NCI-H526 (cell line): ENCODE measurements around the gene RENBP.

Experiments
- DNase-seq, 2 experiments: peaks; one replicate each; lab custom pipeline; 2025; lab: John Stamatoyannopoulos, UW

Gene RENBP

DNA sequence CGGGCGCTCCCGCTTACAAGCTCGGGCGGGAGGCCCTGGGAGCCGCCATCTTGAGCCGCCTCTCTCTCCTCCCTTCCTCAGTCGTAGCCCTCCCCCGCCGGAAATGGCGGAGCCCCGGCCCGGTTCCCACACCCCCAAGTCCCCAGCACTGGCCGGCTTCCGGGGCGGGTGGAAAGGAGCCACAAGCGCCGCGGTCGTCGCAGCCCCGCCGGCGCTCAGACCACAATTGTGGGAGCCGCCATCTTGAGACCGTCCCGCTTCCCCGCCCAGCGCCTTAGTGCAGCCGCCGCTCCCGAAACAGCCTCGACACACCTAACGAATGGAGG lies 26.6 kb upstream of the RENBP start:
- DNase-seq = peak; percentile 53 to 85

DNA sequence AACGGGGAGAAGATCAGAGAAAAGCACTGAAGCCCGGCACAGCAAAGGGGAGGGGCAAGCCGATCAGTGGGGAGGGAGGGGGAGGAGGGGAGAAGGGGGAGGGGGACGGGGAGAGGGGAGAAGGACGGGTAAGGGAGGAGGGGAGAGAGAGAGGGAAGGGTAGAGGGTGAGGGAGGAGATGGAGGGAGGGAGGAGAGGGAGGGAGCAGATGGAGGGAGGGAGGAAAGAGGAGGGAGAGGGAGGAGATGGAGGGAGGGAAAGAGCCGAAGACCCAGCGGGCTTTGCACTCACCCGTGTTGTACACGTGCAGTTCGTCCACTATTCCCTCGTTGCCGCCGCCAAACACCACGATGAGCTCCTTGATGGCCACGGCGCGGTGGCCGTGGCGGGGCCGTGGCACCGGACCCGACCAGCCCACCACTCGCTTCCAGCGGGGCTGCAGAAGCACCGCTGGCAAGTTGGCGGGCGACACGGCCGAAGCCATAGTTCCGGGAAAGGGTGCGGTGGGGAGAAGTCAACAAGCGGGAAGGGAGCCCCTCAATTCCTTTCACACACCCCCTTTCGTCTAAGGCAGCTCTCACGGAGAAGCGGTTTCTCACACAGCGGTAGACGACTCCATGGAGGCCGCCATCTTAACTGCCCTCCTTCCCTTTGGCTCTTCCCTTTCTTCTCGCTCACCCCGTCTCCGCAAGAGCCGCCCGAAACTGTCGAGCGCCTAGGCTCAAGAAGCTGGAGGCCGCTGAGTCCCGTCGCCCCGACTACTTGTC lies 26.1 kb upstream of the RENBP start:
- peak; percentile 49 to 58 for DNase-seq

DNA sequence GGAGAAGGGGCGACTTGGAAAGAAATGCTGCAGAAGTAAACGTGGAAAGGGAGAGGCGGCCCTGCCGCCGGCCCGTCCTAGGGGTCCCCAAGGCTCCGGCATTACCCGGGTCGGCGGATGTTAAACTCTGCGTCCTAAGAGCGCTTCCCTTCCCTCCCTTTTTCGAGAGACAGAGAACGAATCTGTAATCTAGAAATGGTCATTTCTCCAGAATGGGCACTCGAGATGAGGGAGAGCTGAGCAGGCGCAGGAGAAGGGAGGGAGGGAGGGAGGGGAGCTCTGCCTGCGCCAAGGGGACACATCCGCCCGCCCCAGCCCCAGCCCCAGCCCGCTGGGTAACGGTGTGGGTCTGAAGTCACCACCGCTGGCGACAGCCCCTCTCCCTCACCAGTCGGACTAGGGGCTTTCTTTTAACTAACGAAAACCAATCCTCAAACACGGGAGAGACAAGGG lies 25.5 kb upstream of the RENBP start:
- no peak for DNase-seq

DNA sequence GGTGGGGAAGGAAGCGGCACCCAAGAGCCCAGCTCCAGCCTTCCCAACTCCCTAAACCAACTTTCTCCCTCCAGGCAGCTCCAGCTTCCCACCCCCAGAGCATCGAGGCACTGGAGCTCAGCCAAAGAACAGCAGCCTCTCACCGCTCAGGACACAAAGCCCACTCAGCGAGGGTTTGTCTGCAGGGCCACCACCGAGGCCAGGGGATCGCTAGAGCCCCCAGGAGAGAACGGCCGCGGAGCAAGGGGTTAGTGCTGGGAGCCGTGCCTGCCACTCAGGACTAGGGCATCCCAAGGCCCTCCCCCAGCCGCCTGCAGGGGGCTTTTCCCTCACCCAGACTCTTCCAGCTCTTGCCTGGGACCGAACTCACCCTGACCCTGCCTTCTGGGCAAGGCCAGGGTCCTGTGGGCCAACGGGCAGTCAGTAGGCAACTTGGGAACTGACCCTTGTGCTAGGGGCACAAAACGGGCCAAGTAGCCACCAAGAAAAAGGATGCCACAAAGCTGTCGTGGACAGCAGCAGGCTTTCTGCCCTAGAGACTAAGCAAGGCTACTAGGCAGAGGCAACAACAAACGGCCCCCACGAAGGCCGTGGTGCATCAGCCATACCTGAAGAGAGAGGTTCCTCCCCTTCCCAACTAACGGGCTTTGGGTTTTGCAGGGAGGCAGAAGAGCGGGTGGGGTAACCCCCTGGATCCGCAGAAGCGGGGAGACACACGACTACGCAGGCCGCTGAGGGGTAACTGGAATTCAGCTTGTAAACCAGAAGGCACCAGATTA lies 24.9 kb upstream of the RENBP start:
- DNase-seq = peak in 1 of 2 experiments; percentile 38

DNA sequence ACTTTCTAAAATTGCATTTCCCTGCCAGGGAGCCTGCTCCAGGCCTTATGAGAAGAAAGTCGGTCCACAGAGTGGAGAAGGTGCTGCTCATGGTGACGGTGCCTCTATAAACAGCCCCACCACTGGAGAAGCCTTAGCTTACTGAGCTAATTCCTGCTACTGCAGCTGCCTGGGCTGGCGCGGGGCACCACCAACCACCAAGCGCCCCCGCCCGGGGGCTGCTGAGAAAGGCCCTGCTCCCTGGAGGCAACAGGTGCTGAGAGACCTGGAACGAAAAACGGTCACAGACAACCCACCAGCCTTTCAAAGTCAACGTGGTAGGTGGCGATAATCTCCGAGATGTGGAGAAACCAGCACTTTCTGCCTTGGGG lies 24.3 kb upstream of the RENBP start:
- peak; percentile 18 to 74 for DNase-seq

DNA sequence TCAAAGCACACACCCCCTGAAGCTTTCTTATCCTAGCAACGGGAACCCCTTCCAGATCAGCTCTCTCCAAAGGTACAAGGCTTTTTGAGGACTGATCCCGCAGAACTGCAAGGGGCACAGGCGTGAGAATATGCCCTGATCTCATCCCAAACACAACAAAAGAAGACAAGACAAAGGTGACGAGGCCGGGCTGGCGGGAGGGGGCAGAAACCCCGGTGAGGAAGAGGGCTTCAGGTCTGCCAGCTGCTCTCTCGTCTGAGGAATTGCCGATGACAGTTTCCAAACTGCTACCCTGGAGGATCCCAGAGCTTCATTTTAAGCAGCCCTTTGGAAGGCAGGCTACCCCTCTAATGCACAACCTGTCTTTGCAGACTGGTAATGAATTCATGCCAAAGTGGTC lies 23.8 kb upstream of the RENBP start:
- no peak for DNase-seq

DNA sequence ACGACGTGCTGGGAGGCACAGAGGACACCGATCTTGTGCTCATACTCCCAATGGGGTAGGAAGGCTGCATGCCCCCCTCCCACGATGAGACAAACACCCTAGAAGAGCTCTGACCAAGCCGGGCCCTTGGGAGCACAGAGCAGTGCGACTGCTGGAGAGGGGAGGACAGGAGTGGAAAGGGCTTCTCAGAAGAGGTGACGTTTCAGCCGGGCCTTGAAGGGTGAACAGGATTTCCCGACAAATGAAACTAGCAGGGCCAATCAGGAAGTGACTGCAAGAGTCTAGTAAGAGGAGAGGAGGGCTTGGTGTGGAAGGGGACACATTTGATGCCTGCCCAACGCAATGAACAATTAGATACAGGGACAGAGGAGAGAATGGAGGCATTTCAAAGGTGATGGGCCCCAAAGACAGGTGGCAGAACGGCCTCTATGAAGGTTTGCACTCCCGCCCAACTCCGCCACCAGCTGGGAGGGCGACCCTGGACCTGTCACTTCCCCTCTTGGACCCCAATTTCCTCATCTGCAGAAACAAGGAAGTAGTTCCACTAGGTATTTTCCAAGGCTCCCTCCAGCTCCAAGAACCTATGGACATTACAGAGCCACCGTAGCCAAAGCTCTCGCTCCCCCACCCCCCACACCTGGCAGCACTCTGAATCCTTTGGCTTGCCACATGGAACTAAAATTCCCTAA lies 23.2 kb upstream of the RENBP start:
- DNase-seq = no peak

DNA sequence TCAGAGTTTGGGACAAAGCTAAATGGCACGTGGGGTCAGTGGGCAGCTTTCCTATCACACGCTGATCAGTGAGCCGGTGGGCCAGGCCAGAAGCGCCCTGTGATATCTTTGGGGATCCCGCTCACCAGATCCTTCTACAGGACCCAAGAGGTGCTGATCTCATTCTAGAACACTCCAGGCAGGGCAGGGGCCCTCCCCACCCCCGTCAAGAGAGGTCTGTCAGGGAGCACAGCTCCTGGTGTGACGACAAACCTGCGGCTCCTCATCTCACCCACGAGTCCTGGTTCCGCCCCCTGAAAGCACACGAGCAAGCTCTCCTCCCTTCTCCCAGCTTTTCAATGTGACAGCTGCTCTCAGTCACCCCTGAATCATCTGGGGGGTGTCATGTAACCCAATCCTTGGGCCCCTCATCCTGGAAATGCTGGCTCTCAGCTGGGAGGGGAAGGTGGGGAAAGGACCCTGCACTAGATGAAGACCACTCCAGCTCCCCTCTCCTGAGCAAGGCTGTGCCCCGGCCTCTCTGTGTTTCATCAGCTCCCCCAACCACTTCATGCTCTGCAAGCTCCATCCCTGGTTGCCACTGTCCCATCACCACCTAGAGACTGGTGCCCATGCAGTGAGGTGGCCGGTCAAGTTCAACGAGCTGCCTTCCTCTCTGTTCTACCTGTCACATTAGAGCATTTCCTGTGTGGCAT lies 22.5 kb upstream of the RENBP start:
- DNase-seq = no peak

DNA sequence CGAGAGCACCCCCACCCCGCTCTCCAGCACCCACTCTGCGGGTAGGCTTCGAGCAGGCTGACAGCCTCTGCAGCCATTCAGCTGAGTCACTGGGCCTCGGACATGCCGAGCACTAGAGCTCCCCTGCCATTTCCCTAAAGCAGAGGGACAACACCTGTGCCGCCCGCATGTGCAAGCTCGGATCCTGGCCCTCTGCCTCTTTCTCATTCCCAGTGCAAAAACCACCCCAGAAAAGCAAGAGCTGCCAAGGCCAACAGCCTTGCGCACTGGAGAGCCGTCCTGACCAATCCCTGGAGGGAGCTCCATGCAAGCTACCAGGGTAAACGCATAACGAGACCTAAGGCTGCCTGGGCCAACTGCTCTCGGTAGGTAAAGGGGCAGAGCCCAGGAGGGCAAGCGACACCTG lies 21.8 kb upstream of the RENBP start:
- DNase-seq = no peak

DNA sequence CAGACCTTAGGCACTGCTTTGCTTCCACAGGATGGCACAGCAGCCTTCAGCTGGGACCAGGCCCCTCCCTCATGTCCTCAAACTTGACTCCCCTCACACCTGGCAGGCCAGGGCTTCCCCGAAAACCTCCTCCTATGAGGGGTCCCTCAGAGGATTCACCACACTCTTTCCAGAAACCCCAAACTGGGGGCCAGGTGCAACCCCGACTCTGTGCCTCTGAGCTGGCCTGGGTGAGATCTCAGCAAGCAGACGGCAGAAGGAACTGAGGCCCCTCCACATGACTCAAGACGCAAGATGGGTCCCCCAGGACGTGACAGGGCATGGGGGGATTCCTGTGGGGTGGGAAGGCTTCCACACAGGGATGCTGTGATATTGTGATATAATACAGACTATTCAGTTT lies 21.0 kb upstream of the RENBP start:
- no peak for DNase-seq

DNA sequence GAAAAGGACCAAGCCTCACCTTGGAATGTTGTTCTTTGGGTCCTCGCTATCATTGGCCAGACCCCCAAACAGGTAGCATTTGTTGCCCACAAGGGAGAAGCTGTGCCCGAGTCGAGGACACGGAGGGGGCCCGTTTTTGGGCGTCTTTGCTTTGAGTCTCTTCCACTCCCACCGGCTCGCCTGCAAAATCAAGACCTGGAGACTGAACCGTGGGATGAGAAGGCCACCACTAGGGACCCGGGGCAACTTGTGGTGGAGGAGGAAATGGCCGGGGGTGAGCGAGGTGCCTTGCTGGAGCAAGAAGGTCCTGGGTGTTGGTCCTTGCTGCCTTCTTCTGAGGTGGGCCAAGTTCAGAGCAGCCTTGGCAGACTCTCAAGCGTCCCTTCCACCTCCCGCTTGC lies 19.7 kb upstream of the RENBP start:
- no peak for DNase-seq

DNA sequence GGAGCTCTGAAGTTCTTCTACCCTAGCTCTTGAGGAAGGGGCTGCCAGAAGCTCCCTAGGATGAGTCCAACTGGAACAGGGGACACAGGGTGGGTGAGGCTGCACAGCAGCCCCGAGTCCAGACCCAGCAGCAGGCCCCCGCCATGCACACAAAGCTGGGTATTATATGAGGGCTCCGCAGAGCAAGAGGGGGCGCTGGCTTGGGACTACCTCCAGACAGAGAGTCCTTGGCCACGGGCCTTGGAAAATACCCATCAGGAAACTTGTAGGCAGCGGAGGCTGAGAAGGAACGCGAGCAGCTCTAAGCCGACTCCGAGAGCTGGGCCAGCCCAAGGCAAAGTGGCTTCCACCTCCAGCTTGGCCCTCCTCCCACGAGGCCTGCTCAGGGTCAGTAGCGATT lies 19.1 kb upstream of the RENBP start:
- no peak for DNase-seq

DNA sequence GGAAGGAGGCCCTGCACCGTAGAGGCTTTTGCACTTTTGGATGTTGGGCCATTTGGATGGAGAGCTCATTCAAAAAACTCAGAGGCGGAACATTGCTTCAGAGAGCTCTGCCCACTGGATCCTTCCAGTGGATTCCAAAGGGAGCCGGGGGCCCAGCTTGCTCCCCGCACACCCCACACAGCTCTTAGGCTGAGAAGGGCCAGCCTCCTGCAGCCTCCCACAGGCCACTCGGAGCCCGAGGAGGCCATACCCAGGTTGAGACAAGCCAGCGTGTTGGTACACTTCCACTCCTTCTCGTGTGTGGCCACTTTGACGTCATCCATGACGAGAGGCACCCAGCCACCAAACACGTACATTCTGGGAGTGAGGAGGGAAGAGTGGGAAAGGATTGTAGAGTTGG lies 16.8 kb upstream of the RENBP start:
- no peak for DNase-seq

DNA sequence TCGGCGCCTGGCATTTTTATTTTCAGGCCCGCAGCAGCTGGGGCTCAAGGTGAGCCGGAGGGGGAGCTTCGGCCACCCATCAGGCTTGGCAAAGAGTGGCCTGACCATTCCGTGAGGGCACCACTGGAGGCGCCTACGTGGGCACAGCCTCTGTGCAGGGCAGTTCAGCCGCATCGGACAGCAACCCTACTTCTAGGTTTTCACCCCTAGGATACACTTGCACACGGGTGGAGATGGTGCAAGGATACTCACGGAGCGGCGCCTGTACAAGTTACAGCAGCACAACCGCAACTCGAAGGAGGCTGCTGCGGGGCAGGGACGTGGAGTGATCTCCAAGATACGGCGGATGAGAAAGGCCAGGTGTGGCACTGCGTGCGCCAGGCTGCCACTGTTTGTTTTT lies 16.3 kb upstream of the RENBP start:
- DNase-seq = no peak

DNA sequence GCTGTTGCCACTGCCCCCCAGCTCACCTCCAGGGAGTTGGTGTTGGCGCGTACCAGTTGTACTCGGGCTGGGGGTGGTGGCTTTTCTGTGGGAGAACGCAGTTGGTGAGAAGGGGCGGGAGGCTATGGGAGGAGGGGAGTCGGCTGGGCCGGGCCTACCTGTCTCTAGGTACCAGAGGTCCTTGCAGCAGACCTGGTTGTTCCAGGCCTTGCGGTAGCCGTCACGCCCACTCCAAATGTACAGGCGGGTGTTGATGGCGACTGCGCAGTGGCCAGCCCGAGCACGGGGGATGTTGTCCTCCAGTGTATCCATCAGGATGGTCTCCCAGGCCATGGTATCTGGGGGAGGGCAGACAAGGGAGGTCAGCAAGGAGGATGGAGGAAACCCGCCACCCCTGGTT lies 15.6 kb upstream of the RENBP start:
- DNase-seq = no peak

DNA sequence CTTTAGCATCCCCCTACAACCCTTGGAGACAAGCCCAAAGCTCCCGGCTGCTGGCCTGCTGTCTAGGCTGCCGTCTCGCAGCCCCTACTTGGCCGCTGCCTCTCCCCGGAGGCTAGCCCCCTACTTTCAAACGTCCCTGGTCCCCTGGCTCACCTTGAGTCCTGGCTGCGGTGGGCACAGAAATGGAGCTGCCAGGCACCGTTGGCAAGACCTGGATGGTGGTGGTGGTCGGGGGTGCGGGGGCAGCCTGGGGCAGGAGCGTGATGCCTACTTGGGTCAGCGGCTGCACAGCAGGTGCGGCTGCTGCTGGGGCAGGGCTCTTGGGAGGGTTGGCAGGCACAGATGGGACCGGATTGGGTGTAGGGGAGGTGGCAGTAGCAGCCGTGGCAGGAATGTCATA lies 15.2 kb upstream of the RENBP start:
- no peak for DNase-seq

DNA sequence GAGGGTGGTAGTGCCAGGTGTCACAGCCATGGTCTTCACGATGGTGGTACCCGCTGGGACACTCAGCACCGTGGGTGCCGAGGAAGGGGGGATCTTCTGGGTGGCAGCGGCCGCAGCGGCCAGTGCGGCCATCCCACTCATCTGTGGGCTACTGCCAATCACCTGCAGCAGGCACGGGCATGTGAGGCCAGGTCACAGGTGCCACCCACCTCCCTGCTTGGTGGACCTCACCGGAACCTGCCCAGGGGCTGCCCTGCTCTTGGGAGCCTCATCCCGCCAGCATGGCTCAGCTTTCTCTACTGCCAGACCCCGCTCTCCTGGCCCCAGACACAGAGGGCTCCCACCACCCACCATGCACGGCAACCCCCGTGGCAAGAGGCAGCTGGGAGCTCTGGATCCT lies 14.2 kb upstream of the RENBP start:
- DNase-seq = no peak

DNA sequence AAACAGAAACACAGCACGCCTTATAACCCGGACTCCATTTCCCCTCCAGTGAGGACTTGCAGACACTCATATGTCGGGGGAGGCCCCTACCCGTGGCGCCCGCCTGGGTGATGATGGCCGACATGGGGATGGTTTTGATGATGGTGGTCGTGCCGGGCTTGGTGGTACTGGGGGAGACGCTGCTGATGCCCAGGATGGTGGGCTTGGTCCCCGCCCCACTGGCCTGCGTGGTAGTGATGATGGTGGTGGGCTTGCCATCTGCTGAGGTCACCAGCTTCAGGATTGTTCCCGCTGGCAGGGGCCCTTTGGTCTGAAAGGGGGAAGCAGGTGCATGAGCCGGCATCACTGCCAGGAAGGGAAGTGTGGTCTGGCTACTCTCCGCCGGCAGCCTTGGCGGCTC lies 12.8 kb upstream of the RENBP start:
- no peak for DNase-seq

DNA sequence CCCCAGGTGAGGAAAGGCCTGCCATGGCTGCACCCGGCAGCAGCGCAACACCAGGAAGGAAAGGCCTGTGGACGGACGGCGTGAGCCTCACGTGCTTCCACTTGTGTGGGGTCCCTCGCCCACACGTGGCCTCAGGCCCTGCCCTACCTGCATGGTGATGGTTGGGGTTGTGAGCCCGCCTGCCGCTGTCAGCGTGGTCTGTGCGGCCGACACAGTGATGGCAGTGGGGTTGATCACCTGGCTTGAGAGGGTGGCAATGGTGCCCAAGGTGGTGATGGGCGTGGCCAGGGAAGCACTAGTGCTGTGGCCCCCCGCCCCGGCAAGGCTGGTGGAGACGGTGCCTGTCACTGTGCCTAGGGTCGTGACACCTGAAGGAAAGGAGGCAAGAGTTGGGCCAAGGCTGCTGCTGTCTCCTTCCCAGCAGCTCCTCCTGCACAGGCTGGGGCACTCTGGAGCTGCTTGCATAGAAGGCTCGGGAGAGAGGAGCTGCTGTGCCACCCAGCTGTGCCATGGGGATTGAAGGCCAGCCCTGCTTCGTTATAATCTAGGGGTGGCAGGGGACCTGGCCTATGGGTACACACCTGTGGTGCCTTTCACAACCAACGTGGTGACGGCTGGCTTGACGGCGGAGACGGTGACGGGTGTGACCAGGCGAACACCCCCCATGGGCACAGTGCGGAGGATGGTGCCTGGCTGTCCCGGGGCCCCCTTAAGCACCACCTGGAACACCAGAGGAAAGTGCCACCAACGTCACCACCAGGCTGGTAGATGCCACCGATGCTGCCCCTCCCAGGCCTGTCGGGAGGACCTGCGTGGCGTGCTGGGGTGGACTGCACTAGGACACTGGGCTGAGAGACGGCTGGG lies 11.8 kb upstream of the RENBP start:
- DNase-seq = no peak

DNA sequence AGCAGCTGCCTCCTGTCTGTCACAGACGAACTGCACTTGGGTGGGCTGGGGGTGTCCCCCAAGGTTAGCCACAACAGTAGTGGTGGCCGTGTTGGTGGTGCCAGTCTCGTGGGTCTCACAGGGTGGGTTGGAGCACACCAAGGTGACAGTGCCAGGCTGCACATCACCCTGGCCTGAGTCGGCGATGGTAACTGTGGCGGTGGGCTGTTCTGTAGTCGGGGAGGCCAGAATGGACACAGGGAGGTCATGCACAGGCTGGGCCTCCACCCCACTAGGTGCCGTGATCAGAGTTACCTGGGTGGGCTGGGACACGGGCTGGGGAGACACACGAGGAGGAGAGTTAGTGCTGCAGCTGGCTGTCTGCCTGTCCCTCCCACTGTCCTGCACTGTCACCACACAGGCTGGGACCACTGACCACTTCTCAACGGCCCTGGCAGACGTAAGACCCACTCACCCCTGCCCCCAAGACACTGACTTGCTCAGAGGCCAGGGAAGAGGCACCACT lies 10.8 kb upstream of the RENBP start:
- no peak for DNase-seq

DNA sequence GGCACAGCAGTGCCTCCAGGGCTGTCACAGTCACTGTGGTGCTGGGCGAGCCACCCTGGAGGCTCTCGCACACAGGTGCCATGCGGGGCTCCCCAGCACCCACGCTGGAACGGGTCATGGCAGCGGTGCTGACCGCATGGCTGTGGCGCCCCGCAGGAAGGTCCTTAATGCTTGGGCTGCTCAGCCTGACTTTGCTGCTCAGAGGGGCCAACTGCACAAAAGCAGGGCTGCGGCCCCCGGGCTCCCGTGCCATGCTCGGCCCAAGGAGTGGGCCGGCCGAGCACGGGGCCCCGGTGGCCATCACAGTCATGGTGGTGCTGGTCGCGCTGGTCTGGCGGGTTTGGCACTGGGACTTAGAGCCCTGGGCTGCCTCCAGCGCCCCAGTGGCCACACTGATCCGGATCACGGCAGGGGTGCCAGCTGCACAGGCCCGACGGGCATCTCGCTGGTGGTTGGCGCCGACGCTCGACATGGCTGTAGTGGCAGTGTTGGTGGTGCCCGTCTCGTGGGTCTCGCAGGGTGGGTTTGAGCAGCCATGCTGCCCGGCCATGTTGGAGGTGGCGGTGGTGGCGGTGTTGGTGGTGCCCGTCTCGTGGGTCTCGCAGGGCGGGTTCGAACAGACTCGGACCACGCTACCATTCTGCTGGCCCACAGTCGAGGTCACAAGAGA lies 10.2 kb upstream of the RENBP start:
- DNase-seq = no peak
